MCF 10A (cell line): ENCODE data around the gene C9orf85. TPM values are rescaled to one million over a fixed set of nuclear protein-coding genes. Genes with fewer than 3 reads are reported as not detected.

ENCODE experiments used
- BruUV-seq: library from RNA; stranded (reverse); fragments of 400-500 nt; replicated peaks from 2 replicates; lab custom pipeline; 2021; lab: Mats Ljungman, UMichigan
- CTCF ChIA-PET: fragments of 300-600 bp; sonication (Branson Sonifier 250); formaldehyde crosslinking; extraction: SDS; loops from one replicate; lab custom pipeline; 2021; ENCODE audit warnings: antibody characterized with exemption, inconsistent platforms; lab: Yijun Ruan, JAX
- POLR2A ChIA-PET: fragments of 300-600, 350-650 bp; sonication (Branson Sonifier 250); formaldehyde crosslinking; extraction: SDS; loops from one replicate; lab custom pipeline; 2020; ENCODE audit warnings: antibody characterized with exemption, inconsistent platforms; lab: Yijun Ruan, JAX
- DNase-seq: peaks from one replicate; pipeline ENCODE4 v3.0.0-alpha.2; 2018; ENCODE audit not compliant: unreplicated experiment
- H3K27ac Mint-ChIP-seq: one replicate; pipeline ENCODE4 v1.8.0; 2022; ENCODE audit warnings: mild to moderate bottlenecking, low read depth, mixed read lengths; ENCODE audit not compliant: unreplicated experiment
- H3K27me3 Mint-ChIP-seq: one replicate; pipeline ENCODE4 v1.8.0; 2022; ENCODE audit warnings: mixed read lengths; ENCODE audit not compliant: insufficient read depth, unreplicated experiment
- H3K36me3 Mint-ChIP-seq: one replicate; pipeline ENCODE4 v1.8.0; 2022; ENCODE audit warnings: mild to moderate bottlenecking, moderate library complexity, mixed read lengths; ENCODE audit not compliant: insufficient read depth, unreplicated experiment
- H3K4me1 Mint-ChIP-seq: one replicate; pipeline ENCODE4 v1.8.0; 2022; ENCODE audit warnings: mixed read lengths; ENCODE audit not compliant: insufficient read depth, unreplicated experiment
- H3K4me3 Mint-ChIP-seq: one replicate; pipeline ENCODE4 v1.8.0; 2022; ENCODE audit warnings: mild to moderate bottlenecking, moderate library complexity, mixed read lengths; ENCODE audit not compliant: unreplicated experiment
- H3K9me3 Mint-ChIP-seq: one replicate; pipeline ENCODE4 v1.8.0; 2022; ENCODE audit warnings: mixed read lengths; ENCODE audit not compliant: unreplicated experiment
- intact Hi-C: fragments of 100-400 bp; cut with micrococcal nuclease; formaldehyde crosslinking; loops from 2 replicates; pipeline ENCODE4 v1.14.1; 2022
- total RNA-seq: library from RNA; stranded (reverse); gene quantifications from 2 replicates; pipeline ENCODE4 v1.2.3, GENCODE V29; 2022
- TF ChIP-seq, protein P1 (sequence below): fragments of 200-600 bp; IDR thresholded peaks from one replicate; pipeline ENCODE4 v1.8.0; 2022; ENCODE audit warnings: antibody characterized with exemption, mild to moderate bottlenecking; ENCODE audit not compliant: unreplicated experiment

The C9orf85 gene
- total RNA-seq, 1 experiment from 2014 or later = 19.6 TPM

DNA sequence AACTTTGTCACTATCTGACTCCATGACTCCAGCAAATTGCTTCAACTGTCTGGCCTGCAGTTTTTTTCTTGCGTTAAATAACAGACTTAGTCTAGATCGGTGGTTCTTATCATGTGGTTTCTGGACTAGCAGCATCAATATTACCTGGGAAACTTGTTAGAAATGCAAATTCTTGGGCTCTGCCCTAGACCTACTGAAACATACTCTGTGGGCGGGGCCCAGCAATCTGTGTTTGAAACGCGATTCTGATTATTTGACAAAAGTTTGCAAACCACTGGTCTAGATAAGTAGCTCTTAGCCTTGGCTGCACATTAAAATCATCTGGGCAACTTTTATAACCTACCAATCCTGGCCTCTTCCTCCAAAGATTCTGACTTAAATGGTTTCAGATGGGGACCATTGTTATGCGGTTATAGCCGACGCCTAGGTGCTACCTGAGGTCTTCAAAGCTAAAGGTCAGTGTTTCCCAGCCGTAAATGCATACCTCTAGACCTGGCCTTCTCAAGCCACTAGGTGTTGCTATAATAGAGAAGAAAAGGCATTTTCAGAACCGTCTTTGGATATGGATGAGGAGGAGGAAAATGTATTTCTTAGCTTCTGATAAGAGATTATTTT lies 74.0 kb downstream of the C9orf85 start:
- H3K9me3 Mint-ChIP-seq = no peaks in the 10 kb centered on the region
- no peaks in the 10 kb centered on the region for H3K27me3 Mint-ChIP-seq
- TF ChIP-seq, protein P1, sequence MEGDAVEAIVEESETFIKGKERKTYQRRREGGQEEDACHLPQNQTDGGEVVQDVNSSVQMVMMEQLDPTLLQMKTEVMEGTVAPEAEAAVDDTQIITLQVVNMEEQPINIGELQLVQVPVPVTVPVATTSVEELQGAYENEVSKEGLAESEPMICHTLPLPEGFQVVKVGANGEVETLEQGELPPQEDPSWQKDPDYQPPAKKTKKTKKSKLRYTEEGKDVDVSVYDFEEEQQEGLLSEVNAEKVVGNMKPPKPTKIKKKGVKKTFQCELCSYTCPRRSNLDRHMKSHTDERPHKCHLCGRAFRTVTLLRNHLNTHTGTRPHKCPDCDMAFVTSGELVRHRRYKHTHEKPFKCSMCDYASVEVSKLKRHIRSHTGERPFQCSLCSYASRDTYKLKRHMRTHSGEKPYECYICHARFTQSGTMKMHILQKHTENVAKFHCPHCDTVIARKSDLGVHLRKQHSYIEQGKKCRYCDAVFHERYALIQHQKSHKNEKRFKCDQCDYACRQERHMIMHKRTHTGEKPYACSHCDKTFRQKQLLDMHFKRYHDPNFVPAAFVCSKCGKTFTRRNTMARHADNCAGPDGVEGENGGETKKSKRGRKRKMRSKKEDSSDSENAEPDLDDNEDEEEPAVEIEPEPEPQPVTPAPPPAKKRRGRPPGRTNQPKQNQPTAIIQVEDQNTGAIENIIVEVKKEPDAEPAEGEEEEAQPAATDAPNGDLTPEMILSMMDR = no peak
- DNase-seq = no peak
- H3K27ac Mint-ChIP-seq = no peak overlapping the region
- intact Hi-C loops = no loop called here
- H3K36me3 Mint-ChIP-seq = peaks cover 4% of the 10 kb centered on the region
- ChIA-PET POLR2A (no interaction called here), CTCF (interaction anchor here (0.5 to 1.8 kb wide), 7 partner anchors 14 to 289 kb away, joined by 3 to 10 read pairs (median 3); no protein-coding TSS in a partner anchor)
- H3K4me3 Mint-ChIP-seq = no peak overlapping the region
- peaks cover 17% of the 10 kb centered on the region for H3K4me1 Mint-ChIP-seq
- no TSS peak for BruUV-seq

DNA sequence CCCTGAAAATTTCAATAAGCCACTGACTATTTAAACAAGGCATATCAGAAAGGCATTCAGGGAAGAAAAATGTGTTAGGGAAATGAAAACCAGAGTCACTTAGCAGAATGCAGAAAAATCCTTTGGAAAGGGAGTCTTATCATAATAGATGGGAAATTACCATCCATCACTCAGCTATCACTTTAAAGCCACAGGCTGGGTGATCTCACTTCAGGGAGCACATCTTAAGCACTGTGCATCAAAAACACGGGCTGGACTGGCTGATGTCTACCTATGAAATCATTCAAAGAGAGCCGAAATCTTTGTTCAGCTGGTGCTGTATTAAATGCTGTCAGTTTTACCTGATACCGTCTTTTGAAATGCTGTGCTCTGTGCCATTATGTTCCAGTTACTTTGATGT lies 75.5 kb downstream of the C9orf85 start:
- H3K27ac Mint-ChIP-seq = no peak overlapping the region
- no peak for DNase-seq
- no peaks in the 10 kb centered on the region for H3K27me3 Mint-ChIP-seq
- POLR2A ChIA-PET = no interaction called here
- BruUV-seq = no TSS peak
- H3K9me3 Mint-ChIP-seq = no peaks in the 10 kb centered on the region
- H3K4me3 Mint-ChIP-seq = no peak overlapping the region
- intact Hi-C loops = no loop called here
- peaks cover 4% of the 10 kb centered on the region for H3K36me3 Mint-ChIP-seq
- H3K4me1 Mint-ChIP-seq = peaks cover 17% of the 10 kb centered on the region
- TF ChIP-seq, protein P1 = no peak
- CTCF ChIA-PET = interaction anchor here (0.7 to 1.2 kb wide), 3 partner anchors 14 to 62 kb away, joined by 3 to 5 read pairs (median 4); no protein-coding TSS in a partner anchor

DNA sequence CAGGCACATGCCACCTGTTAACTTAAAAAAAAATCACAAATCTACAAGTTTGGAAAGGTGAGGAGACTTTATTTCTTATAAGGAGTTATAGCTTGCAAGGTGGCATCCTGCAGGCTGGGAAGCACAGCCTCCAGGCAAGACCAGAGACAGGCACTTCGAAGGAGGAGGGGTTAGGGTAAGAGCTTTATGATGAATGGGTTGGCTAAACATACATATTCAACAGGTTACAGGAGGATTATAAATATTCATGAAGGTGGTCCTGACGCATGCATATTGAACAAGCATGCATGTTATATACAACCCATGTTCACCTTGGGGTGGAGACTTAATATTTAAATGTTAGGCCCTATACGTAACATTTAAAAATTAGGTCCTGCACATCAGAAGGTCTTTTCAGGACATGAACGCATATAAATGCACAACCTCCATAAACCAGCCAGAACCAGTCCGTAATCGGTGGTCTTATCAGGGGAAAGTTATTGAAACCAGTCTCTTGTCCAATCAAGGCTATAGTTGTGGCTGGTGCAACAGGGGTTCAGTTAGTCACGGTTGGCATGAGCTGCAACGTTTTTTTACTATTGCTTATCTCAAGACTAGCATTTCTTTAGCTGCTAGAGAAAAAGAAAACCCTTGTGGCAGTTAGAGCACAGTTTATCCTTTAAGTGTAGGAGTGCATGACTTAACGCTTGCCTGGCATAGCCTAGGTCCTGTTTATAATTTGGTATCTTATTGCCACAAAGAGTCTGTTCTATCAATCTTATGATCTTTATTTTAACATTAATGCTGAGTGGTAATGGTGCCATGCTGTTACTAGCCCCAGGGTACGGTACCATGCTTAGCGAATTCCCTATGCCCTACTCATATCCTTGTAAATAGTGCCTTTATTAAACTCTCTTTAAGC lies 76.3 kb downstream of the C9orf85 start:
- no peak overlapping the region for H3K4me3 Mint-ChIP-seq
- CTCF ChIA-PET = interaction anchor here (0.6 to 1.2 kb wide), 4 partner anchors 11 to 63 kb away, joined by 3 to 5 read pairs (median 4); no protein-coding TSS in a partner anchor
- peaks cover 17% of the 10 kb centered on the region for H3K4me1 Mint-ChIP-seq

More for the DNA sequence above, 76.3 kb downstream of the C9orf85 start:
- Mint-ChIP-seq H3K36me3 (peaks cover 4% of the 10 kb centered on the region), H3K27me3 (no peaks in the 10 kb centered on the region), H3K9me3 (no peaks in the 10 kb centered on the region), H3K27ac (no peak overlapping the region)
- TF ChIP-seq, protein P1 = no peak
- BruUV-seq = no TSS peak
- POLR2A ChIA-PET = no interaction called here
- intact Hi-C loops = no loop called here
- DNase-seq = no peak
